GM21619 (cell line): Measurements from ENCODE around the gene TUBAL3.

Source experiments
- ATAC-seq: cut with Tn5 transposase; IDR thresholded peaks from one replicate; pipeline ENCODE4 v1.9.1; 2021; ENCODE audit not compliant: unreplicated experiment

Gene TUBAL3

GRCh38 chr10:5404208-5405041 lies at the start of gene TUBAL3:
TUBAL3 (minus strand) TSS chr10:5404828; CDS start chr10:5404792, 36 bp downstream.
- ATAC-seq: no peak

- ATAC-seq: no peak
Observed at GRCh38 chr10:5453749-5454489, 49.3 kb upstream of the TUBAL3 start.

GRCh38 chr10:5450605-5451384 lies 46.2 kb upstream of the TUBAL3 start:
- no peak for ATAC-seq

- no peak for ATAC-seq
Observed at GRCh38 chr10:5449823-5450222, 45.2 kb upstream of the TUBAL3 start.

- ATAC-seq: no peak
Observed at GRCh38 chr10:5449227-5449626, 44.6 kb upstream of the TUBAL3 start.

GRCh38 chr10:5448333-5449001 lies 43.8 kb upstream of the TUBAL3 start:
- no peak for ATAC-seq

GRCh38 chr10:5447611-5448071 lies 43.0 kb upstream of the TUBAL3 start:
- ATAC-seq: peak; percentile 54

GRCh38 chr10:5447056-5447455 lies 42.4 kb upstream of the TUBAL3 start:
- ATAC-seq: no peak

GRCh38 chr10:5446390-5446926 lies 41.8 kb upstream of the TUBAL3 start:
- ATAC-seq: peak; percentile 33

GRCh38 chr10:5445006-5445405 lies 40.4 kb upstream of the TUBAL3 start:
- no peak for ATAC-seq

- peak; percentile 74 for ATAC-seq
Observed at GRCh38 chr10:5443429-5443828, 38.8 kb upstream of the TUBAL3 start.

- ATAC-seq: peak; percentile 25
Observed at GRCh38 chr10:5442990-5443370, 38.4 kb upstream of the TUBAL3 start.

GRCh38 chr10:5442065-5442989 lies 37.7 kb upstream of the TUBAL3 start:
- ATAC-seq: no peak

GRCh38 chr10:5441106-5441505 lies 36.5 kb upstream of the TUBAL3 start:
- no peak for ATAC-seq

GRCh38 chr10:5440206-5440605 lies 35.6 kb upstream of the TUBAL3 start:
- no peak for ATAC-seq

GRCh38 chr10:5435328-5435727 lies 30.7 kb upstream of the TUBAL3 start:
- no peak for ATAC-seq

GRCh38 chr10:5434017-5434753 lies 29.6 kb upstream of the TUBAL3 start:
- ATAC-seq: peak; percentile 63

- ATAC-seq: no peak
Observed at GRCh38 chr10:5433182-5433581, 28.6 kb upstream of the TUBAL3 start.

- no peak for ATAC-seq
Observed at GRCh38 chr10:5428133-5428532, 23.5 kb upstream of the TUBAL3 start.
